ENCODE data around the gene SF3A1.

SF3A1 gene

DNA sequence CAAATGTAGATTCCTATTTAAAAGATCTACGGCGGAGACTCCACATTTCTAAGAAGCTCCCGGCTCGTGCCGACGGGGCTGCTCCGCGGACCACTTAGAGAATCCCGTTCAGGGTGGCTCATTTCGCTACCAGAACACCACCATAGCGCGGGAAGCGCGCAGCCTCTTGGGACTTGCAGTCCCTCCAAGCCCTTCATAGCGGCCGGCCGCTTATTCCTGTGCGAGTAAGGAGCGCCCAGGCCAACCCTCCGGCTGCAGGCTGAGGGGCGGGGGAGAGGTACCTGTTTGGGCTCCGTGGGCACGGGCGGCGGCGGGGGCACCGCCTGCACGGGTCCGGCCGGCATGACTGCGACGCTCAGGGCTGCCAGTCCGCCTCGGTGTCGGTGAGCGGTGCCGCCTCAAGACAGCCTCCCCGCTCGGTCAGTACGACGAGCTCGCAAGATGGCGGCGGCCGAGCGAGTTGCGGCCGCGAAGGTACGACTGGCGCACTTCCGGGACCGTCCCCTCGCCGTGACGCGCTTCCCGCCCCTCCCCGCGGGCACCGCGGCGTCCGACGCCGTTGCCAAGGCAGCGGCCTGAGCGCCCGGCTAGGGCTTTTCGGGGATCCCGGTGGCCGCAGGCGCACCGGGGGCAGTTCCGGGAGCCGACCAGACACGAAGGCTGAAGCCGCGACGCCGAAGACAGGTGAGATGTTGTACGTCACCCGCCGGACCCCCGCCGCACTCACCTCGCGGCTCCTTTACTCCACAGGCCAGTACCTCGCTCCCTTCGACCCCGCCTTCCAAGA, at the start of gene SF3A1, which contains the start of gene CCDC157:
SF3A1 (minus strand) TSS at position 446 of the 787 bp plus-strand sequence; CDS start at position 344, 102 bp downstream.
CCDC157 (plus strand) TSS at position 559 of the 787 bp plus-strand sequence. CDS start 8,994 bp downstream, outside the sequence.
- peaks cover 5% of the 10 kb centered on the region; the same call in 1 of the 2 replicates for H3K4me1 ChIP-seq (ENCODE audit: low read length)
- TF ChIP-seq EZH2phosphoT487 (IDR thresholded peaks at IDR 0.05; ENCODE audit: low read length), result no peak
- TF ChIP-seq EZH2 (optimal IDR thresholded peaks at IDR 0.05; ENCODE audit: low read depth, low read length), result no peak
- TF ChIP-seq CTCF (IDR thresholded peaks at IDR 0.05; ENCODE audit: low read length), result no peak
- no peaks in the 10 kb centered on the region for H3K9me2 ChIP-seq (replicated peaks; ENCODE audit: insufficient read depth, low read length)
- DNase-seq, result peak; percentile 93
- H3K27me3 ChIP-seq (replicated peaks; ENCODE audit: insufficient read depth, low read length), result no peaks in the 10 kb centered on the region
- H3K4me3 ChIP-seq (ENCODE audit: low read length), result peak within 1 kb of the TSS; percentile 94
- H3K79me2 ChIP-seq (ENCODE audit: low read length), result peaks cover 47% of the 10 kb centered on the region
- no peaks in the 10 kb centered on the region for H4K20me1 ChIP-seq (ENCODE audit: insufficient read depth, low read length)
- no peaks in the 10 kb centered on the region for H3K9me3 ChIP-seq (replicated peaks; ENCODE audit: insufficient read depth, low read length)
- peak within 1 kb of the TSS; percentile 94 for H3K4me2 ChIP-seq (ENCODE audit: low read depth, low read length)
- H3K9ac ChIP-seq (ENCODE audit: low read length), result peak within 1 kb of the TSS; percentile 98
- H2AFZ ChIP-seq (ENCODE audit: low read length), result peak within 1 kb of the TSS; percentile 57
- H3K36me3 ChIP-seq (replicated peaks; ENCODE audit: insufficient read depth, low read length), result 0 out of 2 replicates have a peak, but pooled peaks cover 5% of the 10 kb centered on the region
- H3K27ac ChIP-seq (ENCODE audit: low read length), result peak within 1 kb of the TSS; percentile 88
- no peaks in the 10 kb centered on the region for H3F3A ChIP-seq (ENCODE audit: insufficient read depth, low read length)

DNA sequence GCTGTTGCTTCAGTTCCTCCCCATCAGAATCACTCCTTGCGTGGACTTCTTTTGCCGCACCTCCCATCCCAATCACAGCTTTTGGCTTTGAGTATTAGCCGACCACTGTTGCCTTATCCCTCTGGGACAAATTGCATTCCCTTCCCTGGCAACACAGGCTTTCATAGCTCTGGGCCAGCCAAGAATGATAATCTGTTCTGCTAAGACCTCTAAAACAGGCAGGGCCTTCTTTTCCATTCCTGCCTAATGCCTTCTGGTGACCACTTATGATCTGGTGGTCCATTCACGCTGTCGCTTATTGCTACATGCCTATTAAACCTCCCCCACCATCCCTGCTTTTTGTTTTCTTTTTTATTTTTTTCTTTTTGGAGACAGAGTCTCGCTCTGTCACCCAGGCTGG, 49.7 kb upstream of the SF3A1 start:
- Histone ChIP-seq H3K4me3 (ENCODE audit: low read length) (no peak overlapping the region), H3K9me3 (replicated peaks; ENCODE audit: insufficient read depth, low read length) (no peaks in the 10 kb centered on the region), H3K4me2 (ENCODE audit: low read depth, low read length) (no peak overlapping the region), H2AFZ (ENCODE audit: low read length) (no peak overlapping the region), H3K9ac (ENCODE audit: low read length) (no peak overlapping the region), H3F3A (ENCODE audit: insufficient read depth, low read length) (no peaks in the 10 kb centered on the region), H3K27me3 (replicated peaks; ENCODE audit: insufficient read depth, low read length) (no peaks in the 10 kb centered on the region), H3K9me2 (replicated peaks; ENCODE audit: insufficient read depth, low read length) (no peaks in the 10 kb centered on the region), H3K79me2 (ENCODE audit: low read length) (no peaks in the 10 kb centered on the region), H3K4me1 (ENCODE audit: low read length) (no peaks in the 10 kb centered on the region), H3K36me3 (replicated peaks; ENCODE audit: insufficient read depth, low read length) (no peaks in the 10 kb centered on the region), H3K27ac (ENCODE audit: low read length) (no peak overlapping the region), H4K20me1 (ENCODE audit: insufficient read depth, low read length) (no peaks in the 10 kb centered on the region)
- TF ChIP-seq EZH2phosphoT487 (IDR thresholded peaks at IDR 0.05; ENCODE audit: low read length) (no peak), EZH2 (optimal IDR thresholded peaks at IDR 0.05; ENCODE audit: low read depth, low read length) (no peak), CTCF (IDR thresholded peaks at IDR 0.05; ENCODE audit: low read length) (no peak)
- DNase-seq, result no peak

DNA sequence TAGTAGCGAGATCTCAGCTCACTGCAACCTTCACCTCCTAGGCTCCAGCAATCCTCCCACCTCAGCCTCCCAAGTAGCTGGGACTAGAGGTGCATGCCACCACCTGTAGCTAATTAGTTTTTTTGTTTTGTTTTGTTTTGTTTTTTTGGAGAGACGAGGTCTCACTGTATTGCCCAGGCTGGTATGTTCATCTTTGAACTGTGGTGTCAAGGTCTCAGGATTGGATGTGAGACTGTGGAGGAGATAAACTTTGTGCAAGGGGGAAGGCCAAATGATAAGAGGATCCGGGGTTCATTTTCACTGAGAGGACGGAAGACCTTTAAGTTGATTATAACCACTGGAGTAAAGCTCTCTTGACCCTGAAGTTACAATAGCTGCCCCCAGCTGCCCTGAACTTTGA, 49.0 kb upstream of the SF3A1 start:
- H3K9me2 ChIP-seq (replicated peaks; ENCODE audit: insufficient read depth, low read length), result no peaks in the 10 kb centered on the region
- H3K36me3 ChIP-seq (replicated peaks; ENCODE audit: insufficient read depth, low read length), result no peaks in the 10 kb centered on the region
- no peak overlapping the region for H3K4me2 ChIP-seq (ENCODE audit: low read depth, low read length)
- TF ChIP-seq CTCF (IDR thresholded peaks at IDR 0.05; ENCODE audit: low read length) (no peak), EZH2 (optimal IDR thresholded peaks at IDR 0.05; ENCODE audit: low read depth, low read length) (no peak), EZH2phosphoT487 (IDR thresholded peaks at IDR 0.05; ENCODE audit: low read length) (no peak)
- no peaks in the 10 kb centered on the region for H3K79me2 ChIP-seq (ENCODE audit: low read length)
- H3K4me1 ChIP-seq (ENCODE audit: low read length), result no peaks in the 10 kb centered on the region
- no peak overlapping the region for H3K4me3 ChIP-seq (ENCODE audit: low read length)
- no peak overlapping the region for H3K9ac ChIP-seq (ENCODE audit: low read length)
- H3K27me3 ChIP-seq (replicated peaks; ENCODE audit: insufficient read depth, low read length), result no peaks in the 10 kb centered on the region
- no peak overlapping the region for H2AFZ ChIP-seq (ENCODE audit: low read length)
- no peak overlapping the region for H3K27ac ChIP-seq (ENCODE audit: low read length)
- H3F3A ChIP-seq (ENCODE audit: insufficient read depth, low read length), result no peaks in the 10 kb centered on the region
- H4K20me1 ChIP-seq (ENCODE audit: insufficient read depth, low read length), result no peaks in the 10 kb centered on the region
- no peaks in the 10 kb centered on the region for H3K9me3 ChIP-seq (replicated peaks; ENCODE audit: insufficient read depth, low read length)
- DNase-seq, result no peak
